Naive thymus-derived CD4-positive, alpha-beta T cell (primary cell): ENCODE measurements around the gene KAZN. TPM values are rescaled to one million over a fixed set of nuclear protein-coding genes. Genes with fewer than 3 reads are reported as not detected.

Source experiments
- ATAC-seq: fragments of 150-1000 bp; cut with Tn5 transposase; 2 replicates; pipeline ENCODE4 v1.10.0; 2021; ENCODE audit warnings: mild to moderate bottlenecking, moderate library complexity
- CTCF ChIA-PET: fragments of 350-600 bp; sonication (Branson Sonifier 250); formaldehyde crosslinking; loops from one replicate; lab custom pipeline; 2021; ENCODE audit warnings: antibody characterized with exemption; lab: Charles Lee
- POLR2A ChIA-PET: fragments of 350-600 bp; sonication (Branson Sonifier 250); formaldehyde crosslinking; loops from one replicate; lab custom pipeline; 2021; ENCODE audit warnings: antibody characterized with exemption, inconsistent platforms; lab: Charles Lee
- DNase-seq, 9 donors: peaks; one replicate each; pipeline versions ENCODE4 v3.0.0 to v3.0.0-alpha.2; 2020 to 2022; ENCODE audit warnings: mixed read lengths in 1 of 9
- H3K27ac ChIP-seq: one replicate; pipeline ENCODE4 v1.7.0; 2013; ENCODE audit warnings: mild to moderate bottlenecking, low read depth, low read length, moderate library complexity
- H3K27me3 ChIP-seq, 2 donors: one replicate each; pipeline ENCODE4 v1.7.0; 2013; ENCODE audit warnings: low read length in 2 of 2, mild to moderate bottlenecking in 2 of 2, moderate library complexity in 2 of 2; ENCODE audit not compliant: control insufficient read depth in 2 of 2, insufficient read depth in 2 of 2
- H3K36me3 ChIP-seq, 3 experiments: 1 replicate in 2 of 3; 2 replicates in 1 of 3; pipeline ENCODE4 v1.7.0; 2013; ENCODE audit warnings: low read length in 3 of 3, mild to moderate bottlenecking in 3 of 3, moderate library complexity in 1 of 3; ENCODE audit not compliant: insufficient read depth in 3 of 3, control insufficient read depth in 2 of 3
- H3K4me1 ChIP-seq, 2 donors: one replicate each; pipeline ENCODE4 v1.7.0; 2013; ENCODE audit warnings: low read length in 2 of 2, mild to moderate bottlenecking in 2 of 2, moderate library complexity in 1 of 2; ENCODE audit not compliant: control insufficient read depth in 2 of 2, insufficient read depth in 2 of 2
- H3K4me3 ChIP-seq: 2 replicates; pipeline ENCODE4 v1.7.0; 2013; ENCODE audit warnings: mild to moderate bottlenecking, low read length
- H3K9me3 ChIP-seq, 3 experiments: 1 replicate in 2 of 3; 2 replicates in 1 of 3; pipeline ENCODE4 v1.7.0; 2013; ENCODE audit warnings: low read length in 3 of 3; ENCODE audit not compliant: control insufficient read depth in 2 of 3
- H3K27ac Mint-ChIP-seq, 9 donors: one replicate each; pipeline ENCODE4 v1.8.0; 2020 to 2022; ENCODE audit warnings: mixed read lengths in 9 of 9, mild to moderate bottlenecking in 8 of 9, moderate library complexity in 5 of 9, inconsistent platforms in 2 of 9
- H3K27me3 Mint-ChIP-seq, 5 donors: one replicate each; pipeline ENCODE4 v1.8.0; 2021 to 2022; ENCODE audit warnings: mixed read lengths in 5 of 5, mild to moderate bottlenecking in 1 of 5
- H3K36me3 Mint-ChIP-seq, 5 donors: one replicate each; pipeline ENCODE4 v1.8.0; 2020 to 2022; ENCODE audit warnings: mixed read lengths in 5 of 5, mild to moderate bottlenecking in 3 of 5, inconsistent platforms in 1 of 5
- H3K4me1 Mint-ChIP-seq, 7 donors: one replicate each; pipeline ENCODE4 v1.8.0; 2020 to 2022; ENCODE audit warnings: mixed read lengths in 7 of 7, mild to moderate bottlenecking in 3 of 7, inconsistent platforms in 1 of 7
- H3K4me3 Mint-ChIP-seq, 10 donors: one replicate each; pipeline ENCODE4 v1.8.0; 2020 to 2022; ENCODE audit warnings: mild to moderate bottlenecking in 10 of 10, mixed read lengths in 10 of 10, moderate library complexity in 6 of 10, inconsistent platforms in 2 of 10
- H3K9me3 Mint-ChIP-seq, 11 donors: one replicate each; pipeline ENCODE4 v1.8.0; 2020 to 2022; ENCODE audit warnings: mixed read lengths in 11 of 11, mild to moderate bottlenecking in 4 of 11, inconsistent platforms in 1 of 11, moderate library complexity in 1 of 11
- intact Hi-C, 2 donors: fragments of 100-400 bp; cut with micrococcal nuclease; formaldehyde crosslinking; loops; one replicate each; pipeline ENCODE4 v1.15.1; 2023
- polyA plus RNA-seq, 2 donors: library from polyadenylated mRNA; unstranded; fragments of 300-500 nt; fragmentation: Illumina TruSeq; gene quantifications; one replicate each; pipeline ENCODE4 v1.2.3, GENCODE V29; 2021
- total RNA-seq, 6 experiments: library from RNA in 5 of 6; stranded (reverse) in 5 of 6; gene quantifications; 1 replicate in 5 of 6; 2 replicates in 1 of 6; pipeline ENCODE4 v1.2.3 and lab custom pipeline; 2021 to 2026

Gene KAZN
- total and polyA plus RNA-seq, 7 experiments from 2014 or later: 0.08 to 0.87 (median 0.30) TPM

- no peaks in the 10 kb centered on the region for H3K36me3 Mint-ChIP-seq
- POLR2A ChIA-PET: no interaction called here
Observed at GRCh38 chr1:15104768-15105167, 506.3 kb downstream of the KAZN start.

GRCh38 chr1:15106608-15107007, 508.1 kb downstream of the KAZN start:
- no peaks in the 10 kb centered on the region for H3K36me3 ChIP-seq
- no peaks in the 10 kb centered on the region for H3K36me3 Mint-ChIP-seq
- no peaks in the 10 kb centered on the region for H3K27me3 ChIP-seq
- H3K4me1 Mint-ChIP-seq: peaks cover 0 to 4% (median 0%) of the 10 kb centered on the region in 7 donors
- no peak overlapping the region for H3K4me3 ChIP-seq
- H3K9me3 Mint-ChIP-seq: peaks cover 0 to 3% (median 0%) of the 10 kb centered on the region in 11 donors
- ATAC-seq (no peak), DNase-seq (no peak)
- H3K27ac Mint-ChIP-seq: no peak overlapping the region
- no peak overlapping the region for H3K27ac ChIP-seq
- H3K9me3 ChIP-seq: no peaks in the 10 kb centered on the region
- H3K4me3 Mint-ChIP-seq: no peak overlapping the region
- CTCF ChIA-PET: no interaction called here
- no peaks in the 10 kb centered on the region for H3K4me1 ChIP-seq
- H3K27me3 Mint-ChIP-seq: peaks cover 7 to 15% (median 8%) of the 10 kb centered on the region in 5 donors
- intact Hi-C loops: no loop called here
- POLR2A ChIA-PET: no interaction called here

More at GRCh38 chr1:15104768-15105167, 506.3 kb downstream of the KAZN start:
- Mint-ChIP-seq H3K4me3 (no peak overlapping the region), H3K9me3 (peaks cover 0 to 3% (median 0%) of the 10 kb centered on the region in 11 donors), H3K27me3 (peaks cover 22 to 31% (median 23%) of the 10 kb centered on the region in 5 donors), H3K4me1 (peaks cover 6 to 14% (median 13%) of the 10 kb centered on the region in 7 donors), H3K27ac (no peak overlapping the region)
- Histone ChIP-seq H3K27me3 (no peaks in the 10 kb centered on the region), H3K4me1 (peaks cover 0 to 4% of the 10 kb centered on the region in 2 donors), H3K9me3 (no peaks in the 10 kb centered on the region), H3K4me3 (no peak overlapping the region), H3K27ac (no peak overlapping the region), H3K36me3 (no peaks in the 10 kb centered on the region)
- CTCF ChIA-PET: interaction anchor here (1.6 kb wide), 1 partner anchor 15 kb away, joined by 5 read pairs; no protein-coding TSS in a partner anchor
- no peak for ATAC-seq
- intact Hi-C loops: no loop called here
- no peak for DNase-seq

GRCh38 chr1:15107058-15107687, 508.7 kb downstream of the KAZN start:
- Histone ChIP-seq H3K4me3 (no peak overlapping the region), H3K27ac (no peak overlapping the region), H3K27me3 (no peaks in the 10 kb centered on the region), H3K4me1 (no peaks in the 10 kb centered on the region), H3K9me3 (no peaks in the 10 kb centered on the region), H3K36me3 (no peaks in the 10 kb centered on the region)
- peaks cover 2 to 12% (median 4%) of the 10 kb centered on the region in 5 donors for H3K27me3 Mint-ChIP-seq
- H3K36me3 Mint-ChIP-seq: no peaks in the 10 kb centered on the region
- ATAC-seq (no peak), DNase-seq (no peak)
- POLR2A ChIA-PET: no interaction called here
- CTCF ChIA-PET: no interaction called here
- intact Hi-C loops: no loop called here
- H3K9me3 Mint-ChIP-seq: peaks cover 0 to 3% (median 0%) of the 10 kb centered on the region in 11 donors
- no peak overlapping the region for H3K4me3 Mint-ChIP-seq
- no peak overlapping the region for H3K27ac Mint-ChIP-seq
- H3K4me1 Mint-ChIP-seq: peaks cover 0 to 6% (median 0%) of the 10 kb centered on the region in 7 donors

- DNase-seq (no peak), ATAC-seq (no peak)
- CTCF ChIA-PET: no interaction called here
- Histone ChIP-seq H3K27ac (no peak overlapping the region), H3K4me1 (no peaks in the 10 kb centered on the region), H3K36me3 (no peaks in the 10 kb centered on the region), H3K9me3 (no peaks in the 10 kb centered on the region), H3K27me3 (no peaks in the 10 kb centered on the region), H3K4me3 (no peak overlapping the region)
- Mint-ChIP-seq H3K27me3 (peaks cover 0 to 12% (median 4%) of the 10 kb centered on the region in 5 donors), H3K4me1 (peaks cover 0 to 9% (median 0%) of the 10 kb centered on the region in 7 donors), H3K9me3 (peaks cover 0 to 3% (median 0%) of the 10 kb centered on the region in 11 donors), H3K36me3 (no peaks in the 10 kb centered on the region), H3K4me3 (no peak overlapping the region), H3K27ac (no peak overlapping the region)
- POLR2A ChIA-PET: no interaction called here
- intact Hi-C loops: no loop called here
Observed at GRCh38 chr1:15107911-15108310, 509.4 kb downstream of the KAZN start.

- Histone ChIP-seq H3K36me3 (no peaks in the 10 kb centered on the region), H3K27ac (no peak overlapping the region), H3K27me3 (no peaks in the 10 kb centered on the region), H3K9me3 (no peaks in the 10 kb centered on the region), H3K4me1 (no peaks in the 10 kb centered on the region), H3K4me3 (no peak overlapping the region)
- H3K36me3 Mint-ChIP-seq: no peaks in the 10 kb centered on the region
- DNase-seq: no peak
- no peaks in the 10 kb centered on the region for H3K9me3 Mint-ChIP-seq
- no peak overlapping the region for H3K27ac Mint-ChIP-seq
- peaks cover 0 to 12% (median 5%) of the 10 kb centered on the region in 5 donors for H3K27me3 Mint-ChIP-seq
- ChIA-PET POLR2A (no interaction called here), CTCF (no interaction called here)
- no peak overlapping the region for H3K4me3 Mint-ChIP-seq
- intact Hi-C loops: no loop called here
- H3K4me1 Mint-ChIP-seq: peaks cover 0 to 9% (median 0%) of the 10 kb centered on the region in 7 donors
- ATAC-seq: no peak
Observed at GRCh38 chr1:15110128-15110866, 511.8 kb downstream of the KAZN start.

GRCh38 chr1:15110867-15111230, 512.4 kb downstream of the KAZN start:
- H3K36me3 ChIP-seq: no peaks in the 10 kb centered on the region
- intact Hi-C loops: no loop called here
- Mint-ChIP-seq H3K36me3 (no peaks in the 10 kb centered on the region), H3K4me1 (peaks cover 0 to 9% (median 0%) of the 10 kb centered on the region in 7 donors), H3K27ac (no peak overlapping the region), H3K4me3 (no peak overlapping the region), H3K27me3 (peaks cover 0 to 12% (median 8%) of the 10 kb centered on the region in 5 donors), H3K9me3 (no peaks in the 10 kb centered on the region)
- H3K27ac ChIP-seq: no peak overlapping the region
- no peaks in the 10 kb centered on the region for H3K9me3 ChIP-seq
- CTCF ChIA-PET: no interaction called here
- no peaks in the 10 kb centered on the region for H3K27me3 ChIP-seq
- H3K4me3 ChIP-seq: no peak overlapping the region
- POLR2A ChIA-PET: no interaction called here
- no peaks in the 10 kb centered on the region for H3K4me1 ChIP-seq
- ATAC-seq (no peak), DNase-seq (no peak)
